ENCODE data around the gene TWIST2.

TWIST2 gene

GRCh38 chr2:238916176-238916874 is 68.4 kb downstream of the TWIST2 start:
- Histone ChIP-seq H3K4me2 (ENCODE audit: insufficient read depth, low read length, poor library complexity, severe bottlenecking) (no peak overlapping the region), H3K36me3 (replicated peaks in 1 of 2; ENCODE audit: control insufficient read depth in 2 of 2, insufficient read depth in 2 of 2, low read length in 2 of 2) (no peaks in the 10 kb centered on the region), H2AK5ac (ENCODE audit: low read depth, low read length) (peak overlapping the region; percentile 72), H2AFZ (ENCODE audit: low read length) (no peak overlapping the region), H2BK15ac (ENCODE audit: low read length) (peak overlapping the region; percentile 75), H2BK120ac (ENCODE audit: low read depth, low read length) (no peak overlapping the region), H3K18ac (ENCODE audit: low read length) (no peak overlapping the region), H3K27ac (replicated peaks; ENCODE audit: low read length) (no peak overlapping the region), H2BK12ac (ENCODE audit: low read length) (no peak overlapping the region), H3K79me1 (ENCODE audit: low read depth, low read length) (no peaks in the 10 kb centered on the region), H3K4me1 (ENCODE audit: control insufficient read depth in 2 of 2, insufficient read depth in 1 of 2, low read depth in 1 of 2, low read length in 2 of 2) (peaks cover 0 to 7% of the 10 kb centered on the region in 2 donors), H3K4ac (ENCODE audit: low read length) (no peak overlapping the region), H3K9me3 (replicated peaks in 1 of 2; ENCODE audit: control insufficient read depth in 2 of 2, insufficient read depth in 1 of 2, low read depth in 1 of 2, low read length in 2 of 2) (no peaks in the 10 kb centered on the region), H3K4me3 (ENCODE audit: low read length in 2 of 2) (no peak overlapping the region), H3K27me3 (ENCODE audit: control insufficient read depth in 3 of 3, insufficient read depth in 3 of 3, low read depth in 1 of 3, low read length in 3 of 3) (no peaks in the 10 kb centered on the region), H2BK5ac (ENCODE audit: low read length) (no peak overlapping the region), H3K9ac (ENCODE audit: low read depth, low read length, poor library complexity) (no peak overlapping the region), H4K8ac (ENCODE audit: low read depth, low read length) (no peak overlapping the region), H3K14ac (ENCODE audit: low read length) (no peak overlapping the region), H4K91ac (ENCODE audit: low read depth, low read length, poor library complexity) (no peak overlapping the region), H3K23ac (ENCODE audit: low read depth, low read length, poor library complexity) (no peak overlapping the region)
- DNase-seq (ENCODE audit: low spot score) = no peak
- no CpG with 5 or more reads among the region's 16 CpGs for WGBS, 2 donors (ENCODE audit: extremely low coverage in 2 of 2, insufficient read length in 2 of 2, insufficient replicate concordance in 1 of 2)

- Histone ChIP-seq H2BK5ac (ENCODE audit: low read length) (no peak overlapping the region), H3K9ac (ENCODE audit: low read depth, low read length, poor library complexity) (no peak overlapping the region), H4K91ac (ENCODE audit: low read depth, low read length, poor library complexity) (no peak overlapping the region), H3K14ac (ENCODE audit: low read length) (no peak overlapping the region), H3K4me2 (ENCODE audit: insufficient read depth, low read length, poor library complexity, severe bottlenecking) (no peak overlapping the region), H3K36me3 (replicated peaks in 1 of 2; ENCODE audit: control insufficient read depth in 2 of 2, insufficient read depth in 2 of 2, low read length in 2 of 2) (no peaks in the 10 kb centered on the region), H3K23ac (ENCODE audit: low read depth, low read length, poor library complexity) (peak overlapping the region; percentile 27), H3K79me1 (ENCODE audit: low read depth, low read length) (no peaks in the 10 kb centered on the region), H3K27me3 (ENCODE audit: control insufficient read depth in 3 of 3, insufficient read depth in 3 of 3, low read depth in 1 of 3, low read length in 3 of 3) (no peaks in the 10 kb centered on the region), H3K27ac (replicated peaks; ENCODE audit: low read length) (no peak overlapping the region), H3K4ac (ENCODE audit: low read length) (no peak overlapping the region), H3K4me3 (ENCODE audit: low read length in 2 of 2) (no peak overlapping the region), H2AK5ac (ENCODE audit: low read depth, low read length) (peak overlapping the region; percentile 72), H3K9me3 (replicated peaks in 1 of 2; ENCODE audit: control insufficient read depth in 2 of 2, insufficient read depth in 1 of 2, low read depth in 1 of 2, low read length in 2 of 2) (no peaks in the 10 kb centered on the region), H4K8ac (ENCODE audit: low read depth, low read length) (no peak overlapping the region), H3K18ac (ENCODE audit: low read length) (peak overlapping the region; percentile 36), H3K4me1 (ENCODE audit: control insufficient read depth in 2 of 2, insufficient read depth in 1 of 2, low read depth in 1 of 2, low read length in 2 of 2) (peaks cover 0 to 9% of the 10 kb centered on the region in 2 donors), H2BK15ac (ENCODE audit: low read length) (peak overlapping the region; percentile 75), H2BK120ac (ENCODE audit: low read depth, low read length) (no peak overlapping the region), H2BK12ac (ENCODE audit: low read length) (no peak overlapping the region), H2AFZ (ENCODE audit: low read length) (no peak overlapping the region)
- WGBS, 2 donors (ENCODE audit: extremely low coverage in 2 of 2, insufficient read length in 2 of 2, insufficient replicate concordance in 1 of 2) = no CpG with 5 or more reads among the region's 14 CpGs
- no peak for DNase-seq (ENCODE audit: low spot score)
Observed at GRCh38 chr2:238916875-238917590, 69.1 kb downstream of the TWIST2 start.

DNA sequence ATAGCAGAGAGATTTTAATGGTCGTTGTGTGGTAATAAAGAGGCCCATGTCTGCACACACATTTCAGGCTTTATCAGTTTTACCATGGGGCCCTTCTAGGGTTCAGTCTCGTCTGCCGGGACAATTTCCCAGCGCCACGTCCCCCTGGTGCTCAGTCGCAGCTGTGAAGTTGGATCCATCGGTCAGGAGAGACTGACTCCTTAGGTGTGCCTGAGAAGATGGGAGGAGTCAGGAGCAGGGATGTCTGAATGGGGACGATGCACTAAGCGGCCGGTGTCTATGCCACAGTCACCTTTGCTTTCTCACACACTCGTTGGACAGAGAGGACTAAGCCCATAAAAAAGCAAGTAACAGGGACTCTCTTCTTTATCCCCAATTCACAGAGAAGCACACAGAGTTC is 71.4 kb downstream of the TWIST2 start:
- Histone ChIP-seq H3K4me1 (ENCODE audit: control insufficient read depth in 2 of 2, insufficient read depth in 1 of 2, low read depth in 1 of 2, low read length in 2 of 2) (peaks cover 0 to 14% of the 10 kb centered on the region in 2 donors), H2AK5ac (ENCODE audit: low read depth, low read length) (no peak overlapping the region), H3K36me3 (replicated peaks in 1 of 2; ENCODE audit: control insufficient read depth in 2 of 2, insufficient read depth in 2 of 2, low read length in 2 of 2) (no peaks in the 10 kb centered on the region), H3K9ac (ENCODE audit: low read depth, low read length, poor library complexity) (no peak overlapping the region), H3K18ac (ENCODE audit: low read length) (no peak overlapping the region), H3K27ac (replicated peaks; ENCODE audit: low read length) (no peak overlapping the region), H3K79me1 (ENCODE audit: low read depth, low read length) (no peaks in the 10 kb centered on the region), H3K9me3 (replicated peaks in 1 of 2; ENCODE audit: control insufficient read depth in 2 of 2, insufficient read depth in 1 of 2, low read depth in 1 of 2, low read length in 2 of 2) (no peaks in the 10 kb centered on the region), H3K4me3 (ENCODE audit: low read length in 2 of 2) (no peak overlapping the region), H4K8ac (ENCODE audit: low read depth, low read length) (no peak overlapping the region), H2BK5ac (ENCODE audit: low read length) (no peak overlapping the region), H3K4me2 (ENCODE audit: insufficient read depth, low read length, poor library complexity, severe bottlenecking) (no peak overlapping the region), H4K91ac (ENCODE audit: low read depth, low read length, poor library complexity) (no peak overlapping the region), H3K14ac (ENCODE audit: low read length) (no peak overlapping the region), H3K4ac (ENCODE audit: low read length) (no peak overlapping the region), H2AFZ (ENCODE audit: low read length) (no peak overlapping the region), H2BK120ac (ENCODE audit: low read depth, low read length) (no peak overlapping the region), H2BK15ac (ENCODE audit: low read length) (no peak overlapping the region), H2BK12ac (ENCODE audit: low read length) (no peak overlapping the region), H3K27me3 (ENCODE audit: control insufficient read depth in 3 of 3, insufficient read depth in 3 of 3, low read depth in 1 of 3, low read length in 3 of 3) (peaks cover 0 to 9% (median 0%) of the 10 kb centered on the region in 3 experiments), H3K23ac (ENCODE audit: low read depth, low read length, poor library complexity) (no peak overlapping the region)
- no peak for DNase-seq (ENCODE audit: low spot score)
- no CpG with 5 or more reads among the region's 11 CpGs for WGBS, 2 donors (ENCODE audit: extremely low coverage in 2 of 2, insufficient read length in 2 of 2, insufficient replicate concordance in 1 of 2)

DNA sequence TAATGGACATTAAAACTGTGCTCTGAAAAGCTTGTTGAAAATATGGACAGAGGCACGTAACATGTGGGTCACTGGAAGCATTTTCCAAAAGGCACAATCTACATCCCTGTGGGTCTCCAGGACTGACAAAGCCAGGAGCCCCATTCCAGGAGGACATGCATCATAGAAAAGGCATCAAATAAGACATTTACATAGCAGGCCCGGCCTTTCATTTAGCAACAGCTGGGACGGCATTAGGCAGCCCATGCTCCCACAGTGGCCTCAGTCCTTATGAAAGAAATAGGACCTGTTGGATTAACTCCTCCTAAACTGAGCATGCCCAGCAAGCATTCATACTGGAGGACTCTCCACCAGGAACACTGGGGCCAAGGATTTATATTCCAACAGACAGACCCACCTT is 72.2 kb downstream of the TWIST2 start:
- no peak overlapping the region for H3K4me3 ChIP-seq (ENCODE audit: low read length in 2 of 2)
- no peak overlapping the region for H3K18ac ChIP-seq (ENCODE audit: low read length)
- no peak overlapping the region for H3K9ac ChIP-seq (ENCODE audit: low read depth, low read length, poor library complexity)
- no CpG with 5 or more reads among the region's 3 CpGs for WGBS, 2 donors (ENCODE audit: extremely low coverage in 2 of 2, insufficient read length in 2 of 2, insufficient replicate concordance in 1 of 2)
- no peak overlapping the region for H3K14ac ChIP-seq (ENCODE audit: low read length)
- H2BK15ac ChIP-seq (ENCODE audit: low read length) = no peak overlapping the region
- H4K91ac ChIP-seq (ENCODE audit: low read depth, low read length, poor library complexity) = no peak overlapping the region
- no peak overlapping the region for H2BK5ac ChIP-seq (ENCODE audit: low read length)
- H3K36me3 ChIP-seq (replicated peaks in 1 of 2; ENCODE audit: control insufficient read depth in 2 of 2, insufficient read depth in 2 of 2, low read length in 2 of 2) = no peaks in the 10 kb centered on the region
- no peaks in the 10 kb centered on the region for H3K79me1 ChIP-seq (ENCODE audit: low read depth, low read length)
- peaks cover 0 to 14% of the 10 kb centered on the region in 2 donors for H3K4me1 ChIP-seq (ENCODE audit: control insufficient read depth in 2 of 2, insufficient read depth in 1 of 2, low read depth in 1 of 2, low read length in 2 of 2)
- no peak overlapping the region for H2AFZ ChIP-seq (ENCODE audit: low read length)
- H3K27me3 ChIP-seq (ENCODE audit: control insufficient read depth in 3 of 3, insufficient read depth in 3 of 3, low read depth in 1 of 3, low read length in 3 of 3) = peaks cover 0 to 15% (median 3%) of the 10 kb centered on the region in 3 experiments
- H3K4me2 ChIP-seq (ENCODE audit: insufficient read depth, low read length, poor library complexity, severe bottlenecking) = no peak overlapping the region
- no peak overlapping the region for H3K4ac ChIP-seq (ENCODE audit: low read length)
- no peak overlapping the region for H2BK120ac ChIP-seq (ENCODE audit: low read depth, low read length)
- no peak overlapping the region for H3K23ac ChIP-seq (ENCODE audit: low read depth, low read length, poor library complexity)
- no peak for DNase-seq (ENCODE audit: low spot score)
- no peaks in the 10 kb centered on the region for H3K9me3 ChIP-seq (replicated peaks in 1 of 2; ENCODE audit: control insufficient read depth in 2 of 2, insufficient read depth in 1 of 2, low read depth in 1 of 2, low read length in 2 of 2)
- no peak overlapping the region for H2BK12ac ChIP-seq (ENCODE audit: low read length)
- H3K27ac ChIP-seq (replicated peaks; ENCODE audit: low read length) = no peak overlapping the region
- no peak overlapping the region for H2AK5ac ChIP-seq (ENCODE audit: low read depth, low read length)
- H4K8ac ChIP-seq (ENCODE audit: low read depth, low read length) = no peak overlapping the region

Measured in neuronal stem cell (in vitro differentiated cells).